ENCODE results near the gene ACTR3.
A peak's percentile ranks its signal among the peaks of the same experiment; 100 is the strongest.

Gene ACTR3

DNA sequence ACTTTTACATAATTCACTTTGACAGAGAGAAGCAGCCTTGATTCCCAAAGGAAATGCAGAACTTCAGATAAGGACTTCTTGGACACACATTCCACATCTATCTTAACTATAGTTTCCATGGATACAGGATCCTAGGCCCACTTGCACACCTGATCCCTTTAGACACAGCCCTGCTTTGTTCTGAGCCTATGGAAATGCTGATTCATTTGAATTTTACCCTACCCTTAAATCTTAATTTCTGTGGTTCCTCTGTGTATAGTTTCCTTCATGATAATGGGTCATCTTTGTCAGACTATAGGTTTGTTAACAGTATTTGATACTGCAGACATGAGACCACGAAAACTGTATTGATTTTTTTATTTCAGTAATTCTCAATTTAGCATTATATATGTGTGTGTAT lies 77.4 kb downstream of the ACTR3 start:
- no peak for DNase-seq

DNA sequence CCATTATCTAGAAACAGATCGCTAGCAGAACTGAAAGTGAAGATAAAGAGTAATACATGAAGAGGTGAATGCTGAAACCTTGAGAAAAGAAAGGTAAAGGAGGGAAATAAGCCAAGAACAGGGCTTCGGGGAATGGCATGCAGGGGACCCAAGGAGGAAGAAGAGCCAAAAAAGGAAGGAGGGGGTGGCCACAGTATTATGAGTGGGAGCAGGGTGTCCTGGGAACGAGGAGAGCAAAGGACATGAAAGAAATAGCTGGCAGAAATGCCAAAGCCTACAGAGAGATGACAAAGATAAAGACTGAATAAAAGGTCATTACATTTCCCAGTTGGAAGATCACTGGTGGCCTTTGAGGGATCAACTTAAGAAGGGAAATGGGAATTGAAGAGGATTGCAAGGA lies 82.9 kb downstream of the ACTR3 start:
- no peak for DNase-seq

DNA sequence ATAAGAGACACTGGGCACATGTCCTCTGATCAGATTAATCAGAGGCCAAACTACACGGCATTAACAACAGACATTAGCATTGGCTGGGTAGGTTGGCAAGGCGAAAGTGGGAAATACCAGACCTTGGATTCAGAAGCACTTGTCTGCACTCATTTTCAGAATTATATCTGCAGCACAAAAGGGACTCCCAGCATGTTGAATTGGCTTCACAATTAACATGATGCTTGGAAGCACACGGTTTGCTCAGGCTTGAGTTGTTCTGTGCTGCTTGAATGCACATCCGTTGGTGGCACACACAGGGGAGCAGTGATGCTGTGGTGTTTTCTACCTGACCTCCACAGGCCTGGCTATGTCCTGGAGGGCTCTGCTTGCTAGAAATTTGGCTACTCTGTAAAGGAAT lies 83.9 kb downstream of the ACTR3 start:
- DNase-seq = no peak

DNA sequence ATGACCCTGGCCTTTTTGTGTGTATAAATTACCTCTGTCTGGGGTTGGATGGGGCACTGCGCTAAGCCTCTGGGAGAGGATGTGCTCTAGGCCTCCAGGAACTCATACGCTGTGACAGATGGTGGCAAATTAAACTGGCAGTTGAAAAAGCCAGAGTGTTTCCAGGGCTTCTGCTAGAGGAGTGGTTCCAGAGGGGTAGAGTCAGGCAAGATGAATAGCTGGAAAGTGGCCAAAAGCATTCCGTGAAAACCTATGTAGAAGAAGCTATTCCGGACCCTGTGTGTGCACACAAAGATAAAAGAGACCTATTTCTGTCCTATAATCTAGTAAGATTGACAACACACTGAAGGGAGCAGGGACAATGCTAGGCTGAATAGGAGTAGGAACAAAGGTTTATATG lies 84.8 kb downstream of the ACTR3 start:
- DNase-seq = no peak

DNA sequence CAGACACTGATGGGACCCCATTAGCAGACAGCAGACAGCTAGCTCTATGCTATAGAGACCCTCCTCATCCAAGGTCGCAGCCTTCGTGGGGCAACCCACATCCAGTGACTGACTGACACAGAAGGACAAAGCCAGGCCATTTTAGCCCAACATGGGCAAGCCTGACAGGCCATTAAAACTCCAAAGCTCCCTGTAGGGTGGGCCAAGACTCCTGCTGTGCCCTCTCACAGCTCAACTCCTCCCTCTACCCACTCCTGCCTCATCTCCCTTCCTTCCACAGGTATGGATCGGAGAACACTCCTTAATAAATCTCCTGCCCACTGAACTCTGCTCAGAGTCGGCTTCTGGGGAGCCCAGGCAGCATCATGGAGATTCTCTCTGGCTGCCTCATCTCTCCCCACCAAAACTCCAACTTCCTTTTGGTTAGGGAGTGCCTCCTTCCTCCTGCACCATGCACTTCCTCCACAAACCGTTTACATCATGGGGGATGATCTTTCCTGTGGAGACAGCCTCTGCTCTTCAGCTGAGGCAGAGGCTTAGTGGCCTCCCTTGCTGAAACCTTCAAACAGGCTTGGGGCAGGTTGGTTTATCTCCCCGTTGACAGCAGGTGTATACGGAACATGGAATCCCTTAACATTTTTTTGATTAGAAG lies 86.5 kb downstream of the ACTR3 start:
- no peak for DNase-seq

DNA sequence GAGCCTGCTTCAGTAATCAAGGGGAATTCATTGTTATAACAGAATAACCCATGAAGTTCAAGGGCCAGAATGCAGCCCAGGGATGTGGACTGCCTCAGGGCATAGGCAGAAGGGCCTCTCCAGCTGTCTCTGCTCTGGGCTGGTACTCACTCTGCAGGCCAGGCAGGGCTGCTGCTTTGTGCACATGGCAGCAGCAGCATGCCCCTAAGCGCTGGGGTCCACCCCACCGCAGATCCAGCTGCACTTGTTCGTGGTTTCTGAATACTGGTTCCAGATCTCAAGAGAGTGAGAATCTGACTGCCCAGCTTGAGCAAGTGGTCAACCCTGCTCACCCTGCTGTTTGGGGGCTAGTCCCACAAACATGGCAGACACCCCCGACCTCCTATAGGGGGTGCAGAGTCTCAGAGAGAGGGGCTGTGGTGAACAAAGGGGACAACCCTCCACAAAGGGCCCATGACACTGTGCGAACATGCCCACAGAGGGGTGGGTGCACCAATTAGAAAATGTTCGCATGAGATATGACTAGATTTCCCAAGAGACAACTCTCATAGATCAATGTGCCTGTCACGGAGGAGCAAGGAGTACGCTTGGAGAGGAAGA lies 87.3 kb downstream of the ACTR3 start:
- no peak for DNase-seq

DNA sequence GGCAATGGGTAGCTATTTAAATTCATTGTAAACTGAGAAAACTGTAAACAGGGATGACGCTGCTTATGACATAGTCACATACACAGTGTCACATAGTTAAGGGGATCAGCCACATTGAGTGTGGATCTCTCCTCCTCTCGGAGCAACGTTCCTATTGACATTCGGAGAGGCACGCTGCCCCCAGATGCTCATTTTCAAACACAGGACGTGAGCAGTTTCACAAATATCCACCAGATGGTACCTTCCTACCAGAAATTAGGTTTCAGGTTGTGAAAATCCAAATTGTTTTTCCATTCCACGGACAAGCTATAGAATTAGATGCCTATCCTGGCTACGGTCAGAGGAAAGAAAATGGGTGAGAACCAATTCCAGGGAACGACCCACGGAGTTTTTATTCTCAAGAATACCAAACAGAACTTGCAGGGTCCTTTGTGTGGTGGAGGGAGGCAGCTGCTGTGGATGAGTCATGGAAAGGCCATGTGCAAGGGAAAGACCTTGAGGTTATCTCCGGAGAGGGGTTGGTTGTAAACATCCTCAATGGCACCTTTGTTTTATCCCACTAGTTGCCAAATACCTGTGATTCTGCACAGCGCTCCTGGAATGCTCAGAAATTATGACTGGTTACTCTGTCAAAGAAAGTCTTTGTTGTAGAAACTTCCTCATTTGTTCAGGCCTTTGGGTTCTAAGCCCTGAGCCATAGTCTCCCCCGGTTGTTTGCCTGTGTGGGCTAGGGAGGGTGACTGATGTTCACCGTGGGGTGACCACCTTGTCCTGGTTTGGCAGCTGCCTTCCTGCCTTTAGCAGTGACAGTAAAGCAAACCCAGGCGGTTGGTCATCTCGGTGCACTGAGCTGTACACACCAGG lies 88.0 kb downstream of the ACTR3 start:
- no peak for DNase-seq

DNA sequence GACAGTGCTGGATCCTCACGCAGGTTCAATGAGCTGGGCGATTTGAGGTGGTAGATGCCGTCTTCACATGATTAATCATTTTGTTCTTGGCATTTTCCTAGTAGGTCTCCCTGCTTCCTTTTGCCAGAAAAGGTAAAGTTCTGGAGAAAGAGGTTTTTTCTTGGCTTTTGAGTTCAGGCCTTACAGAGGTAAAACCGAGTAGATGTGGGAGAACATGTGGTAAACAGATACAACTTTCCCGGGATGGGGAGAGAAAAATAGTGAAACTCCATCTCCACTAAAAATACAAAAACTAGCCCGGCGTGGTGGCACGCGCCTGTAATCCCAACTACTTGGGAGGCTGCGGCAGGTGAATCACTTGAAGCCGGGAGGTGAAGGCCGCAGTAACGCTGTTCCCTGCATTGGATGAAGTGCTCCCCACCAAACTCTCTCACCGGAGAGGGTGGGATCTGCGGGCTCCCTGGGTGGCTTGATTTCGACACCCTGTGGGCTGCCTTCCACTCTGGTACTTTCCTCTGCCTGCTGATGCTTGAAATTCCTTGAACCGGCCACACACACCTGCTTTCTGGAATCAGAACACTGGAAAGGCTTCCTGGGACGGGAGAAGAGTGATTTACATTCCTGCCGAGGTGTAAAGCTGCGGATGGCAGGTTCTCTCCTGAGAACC lies 88.8 kb downstream of the ACTR3 start:
- no peak for DNase-seq

DNA sequence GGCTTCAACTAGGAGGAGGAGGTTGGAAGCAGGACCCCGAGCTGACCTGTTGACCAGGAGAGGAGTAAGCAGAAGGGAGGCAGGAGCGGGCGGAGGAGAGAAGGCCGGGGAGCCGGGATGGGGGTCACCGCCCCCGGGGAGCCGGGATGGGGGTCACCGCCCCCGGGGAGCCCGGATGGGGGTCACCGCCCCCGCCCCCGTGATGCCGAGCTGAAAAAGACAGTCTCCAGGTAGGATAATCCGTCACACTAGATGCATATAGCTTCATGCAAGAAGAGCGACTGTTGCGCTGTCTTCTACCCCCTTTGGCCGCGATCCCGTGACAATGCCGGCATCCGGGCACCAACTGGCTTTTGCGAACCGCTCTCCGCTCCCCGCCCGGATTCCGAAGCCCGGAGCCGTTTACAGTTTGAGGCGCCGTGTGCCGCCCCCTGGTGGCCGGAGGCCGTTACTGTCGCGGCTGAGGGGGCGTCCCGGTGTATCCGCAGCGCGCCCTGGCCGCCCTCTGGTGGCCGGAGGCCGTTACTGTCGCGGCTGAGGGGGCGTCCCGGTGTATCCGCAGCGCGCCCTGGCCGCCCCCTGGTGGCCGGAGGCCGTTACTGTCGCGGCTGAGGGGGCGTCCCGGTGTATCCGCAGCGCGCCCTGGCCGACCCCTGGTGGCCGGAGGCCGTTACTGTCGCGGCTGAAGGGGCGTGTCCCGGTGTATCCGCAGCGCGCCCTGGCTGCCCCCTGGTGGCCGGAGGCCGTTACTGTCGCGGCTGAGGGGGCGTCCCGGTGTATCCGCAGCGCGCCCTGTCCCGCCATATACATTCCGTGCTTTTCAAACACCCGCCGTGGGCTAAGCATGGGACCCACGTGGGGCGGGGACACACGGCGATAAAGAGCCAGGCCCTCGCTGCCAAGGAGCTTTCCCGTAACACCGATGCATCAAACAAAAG lies 89.6 kb downstream of the ACTR3 start:
- DNase-seq = peak; percentile 84

DNA sequence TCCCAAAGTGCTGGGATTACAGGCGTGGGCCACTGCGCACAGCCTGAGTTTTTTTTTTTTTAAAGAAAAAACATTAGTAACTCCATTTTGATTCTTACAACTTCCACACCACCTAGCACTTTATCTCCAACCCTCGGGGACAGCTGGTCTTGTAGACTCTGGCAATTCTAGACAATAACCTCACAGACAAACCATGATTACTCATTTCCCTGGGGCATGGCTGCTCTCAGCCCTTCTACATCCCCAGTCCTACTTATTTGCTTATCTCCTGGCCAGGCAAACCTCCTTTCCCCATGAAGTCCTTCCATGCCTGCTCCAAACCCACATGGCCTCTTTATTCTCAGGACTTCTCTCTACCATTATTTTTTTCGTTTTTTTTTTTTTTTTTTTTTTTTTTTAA lies 91.1 kb downstream of the ACTR3 start:
- DNase-seq = no peak

DNA sequence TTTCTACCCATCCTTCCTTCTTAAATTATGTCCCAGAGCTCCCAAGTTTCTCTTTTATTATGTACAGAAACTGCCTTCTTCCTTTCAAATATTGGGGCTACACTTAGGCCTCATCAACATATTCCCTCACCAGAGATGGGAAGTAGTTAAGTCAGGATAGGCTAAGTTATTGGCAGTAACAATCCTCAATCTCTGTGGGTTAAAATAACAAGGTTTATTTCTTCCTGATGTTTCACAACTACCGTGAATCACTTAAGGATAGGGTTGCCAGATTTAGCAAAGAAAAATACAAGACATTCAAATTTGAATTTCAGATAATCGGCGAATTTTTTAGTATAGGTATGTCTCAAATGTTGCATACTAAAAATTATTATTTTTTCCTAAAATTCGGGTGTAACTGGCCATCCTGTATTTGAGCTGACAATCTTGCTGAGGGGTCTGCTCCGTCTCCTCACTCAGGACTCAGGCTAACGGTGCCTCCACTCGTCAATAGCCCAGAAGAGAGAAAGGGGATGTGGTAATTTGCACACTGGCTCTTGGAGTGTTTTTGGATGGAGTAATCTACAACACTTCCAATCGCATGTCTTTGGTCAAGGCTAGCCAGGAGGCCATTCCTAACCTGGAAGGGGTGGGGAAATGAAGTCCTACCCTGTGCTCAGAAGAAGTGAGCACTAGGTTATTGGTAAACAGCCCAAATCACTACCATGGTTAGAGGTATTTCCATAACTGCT lies 91.7 kb downstream of the ACTR3 start:
- DNase-seq = no peak

DNA sequence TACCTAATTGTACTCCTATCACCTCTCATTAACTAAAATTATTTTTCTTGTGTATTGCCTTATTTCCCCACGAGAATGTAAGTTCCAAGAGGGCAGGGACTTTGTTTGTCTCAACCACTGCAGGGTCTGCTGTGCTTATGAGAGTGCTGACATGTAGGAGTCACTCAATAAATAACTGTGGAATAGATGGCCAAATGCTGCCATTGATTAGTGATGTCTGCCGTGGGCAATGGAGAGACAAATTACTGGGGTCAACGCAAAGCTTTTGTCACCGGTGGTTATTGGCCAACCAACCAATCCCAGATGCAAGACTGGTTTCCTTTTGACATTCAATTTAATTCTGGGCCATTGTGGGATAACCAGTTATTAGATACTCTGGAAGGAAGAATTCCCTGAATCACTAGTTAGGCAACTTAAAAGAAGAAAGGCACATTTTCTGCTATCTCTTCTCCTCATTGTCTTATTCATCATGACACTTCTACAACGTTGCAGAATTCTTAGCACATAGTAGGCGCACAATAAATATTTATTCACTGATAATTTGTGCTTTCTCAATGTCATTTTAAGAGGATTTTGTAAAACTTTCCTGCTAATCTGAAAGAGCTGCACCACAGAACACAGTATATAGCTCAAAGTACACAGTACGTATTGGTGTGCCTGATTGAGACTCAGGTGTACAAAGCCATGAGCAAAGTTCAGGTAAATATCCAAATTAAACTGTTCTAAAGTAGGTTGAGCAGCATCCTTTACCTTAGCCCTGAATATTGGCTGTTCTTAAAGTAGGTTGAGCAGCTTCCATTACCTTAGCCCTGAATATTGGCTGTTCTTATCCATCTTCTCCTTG lies 95.9 kb downstream of the ACTR3 start:
- DNase-seq = no peak

DNA sequence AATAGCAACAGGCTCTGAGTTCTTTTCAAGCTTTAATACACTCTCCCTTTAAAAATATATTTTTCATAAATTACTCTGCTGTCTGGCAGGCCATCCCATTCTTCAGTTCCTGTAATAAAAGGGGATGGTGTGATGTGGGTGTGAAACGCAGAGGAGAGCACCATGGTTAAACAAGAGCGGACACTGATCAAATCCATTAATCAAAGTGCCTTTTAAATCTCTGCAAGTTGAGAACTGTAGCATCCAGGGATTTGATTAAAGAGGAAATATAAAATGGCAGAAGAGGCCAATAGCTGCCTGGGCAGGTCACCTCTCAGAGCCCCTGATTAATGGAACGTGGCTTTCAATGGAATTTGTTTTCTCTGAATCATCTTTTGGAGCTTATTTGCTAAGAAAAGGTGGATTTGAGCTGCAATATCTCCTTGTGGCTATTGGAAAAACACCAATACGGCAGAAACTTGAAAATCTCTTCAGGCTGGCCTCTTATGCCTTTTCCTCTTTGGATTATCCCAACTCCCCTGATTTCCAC lies 96.9 kb downstream of the ACTR3 start:
- no peak for DNase-seq

DNA sequence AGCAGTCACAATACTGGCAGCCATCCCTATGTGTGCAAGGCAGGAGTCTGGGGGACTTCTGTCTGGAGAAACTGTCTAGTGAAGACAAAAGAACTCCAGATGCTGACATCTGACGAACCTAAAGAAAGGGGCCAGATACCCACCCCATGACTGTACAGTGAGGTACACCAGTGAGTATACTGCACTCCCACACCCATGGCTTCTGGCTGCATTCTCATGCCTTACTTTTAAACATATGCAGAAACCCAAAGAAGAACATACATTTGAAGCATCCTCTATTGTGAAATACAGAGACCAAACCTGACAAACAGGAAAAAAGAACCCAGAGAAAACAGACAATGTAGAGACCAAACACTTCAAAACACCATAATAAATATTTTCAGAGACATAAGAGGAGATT lies 102.2 kb downstream of the ACTR3 start:
- no peak for DNase-seq

DNA sequence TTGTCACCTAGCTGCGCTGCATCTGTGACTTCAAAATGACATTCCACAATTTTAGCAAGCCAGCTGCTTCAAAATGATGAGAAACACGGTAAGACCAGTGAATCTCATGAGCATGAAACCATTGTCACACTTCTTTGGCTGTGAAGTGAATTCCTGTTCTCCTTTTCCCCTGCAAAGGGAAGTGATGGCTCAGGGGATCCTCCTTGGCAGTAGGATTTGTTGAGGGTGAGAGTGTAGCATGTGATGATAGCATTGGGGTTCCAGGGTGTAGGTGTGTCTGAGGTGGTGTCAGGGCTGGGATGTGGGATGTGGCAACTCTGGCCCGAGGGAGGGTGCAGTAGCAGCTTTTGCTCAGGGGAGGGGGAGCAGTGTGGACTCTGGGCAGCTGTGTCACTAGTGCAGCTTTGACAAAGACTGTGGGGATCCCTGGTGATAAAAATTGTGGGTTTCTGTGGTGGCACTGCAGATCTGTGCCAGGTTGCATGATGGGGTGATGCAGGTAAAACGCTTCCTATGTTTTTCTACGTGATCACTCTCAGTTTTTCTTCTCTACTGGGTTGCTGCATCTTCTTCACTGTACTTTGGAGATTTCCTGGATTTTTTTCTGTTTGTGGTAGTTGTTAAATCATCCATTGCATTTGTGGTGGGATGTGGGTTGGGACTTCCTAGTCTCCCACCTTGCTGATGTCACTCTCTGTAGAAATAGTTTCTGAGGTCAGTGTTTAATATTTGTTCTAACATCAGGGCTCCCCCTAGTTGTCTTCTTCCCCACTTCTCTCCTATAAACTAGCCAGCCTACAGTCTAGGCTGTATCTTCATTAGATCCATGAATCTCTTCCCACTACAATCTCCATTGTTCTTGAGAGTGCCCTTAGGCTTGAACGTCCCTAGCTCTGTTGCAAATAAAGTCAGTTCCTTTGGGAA lies 107.0 kb downstream of the ACTR3 start:
- DNase-seq = no peak

DNA sequence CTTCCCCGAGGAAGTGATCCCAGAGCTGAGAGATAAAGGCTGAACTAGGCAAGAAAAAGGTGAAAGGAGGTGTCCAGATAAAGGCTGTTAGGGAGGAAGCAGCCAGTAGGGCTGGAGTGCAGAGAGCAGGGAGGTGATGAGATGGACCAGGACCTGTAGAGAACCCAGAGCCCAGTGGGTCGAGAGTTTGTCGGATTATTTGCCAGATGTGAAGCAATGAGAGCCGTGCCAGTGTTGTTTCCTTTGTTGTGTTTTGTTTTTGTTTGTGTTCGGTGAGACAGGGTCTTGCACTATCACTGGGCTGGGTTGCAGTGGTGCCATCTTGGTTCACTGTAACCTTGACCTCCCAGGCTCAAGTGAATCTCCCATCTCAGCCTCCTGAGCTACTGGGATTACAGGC lies 111.3 kb downstream of the ACTR3 start:
- no peak for DNase-seq

DNA sequence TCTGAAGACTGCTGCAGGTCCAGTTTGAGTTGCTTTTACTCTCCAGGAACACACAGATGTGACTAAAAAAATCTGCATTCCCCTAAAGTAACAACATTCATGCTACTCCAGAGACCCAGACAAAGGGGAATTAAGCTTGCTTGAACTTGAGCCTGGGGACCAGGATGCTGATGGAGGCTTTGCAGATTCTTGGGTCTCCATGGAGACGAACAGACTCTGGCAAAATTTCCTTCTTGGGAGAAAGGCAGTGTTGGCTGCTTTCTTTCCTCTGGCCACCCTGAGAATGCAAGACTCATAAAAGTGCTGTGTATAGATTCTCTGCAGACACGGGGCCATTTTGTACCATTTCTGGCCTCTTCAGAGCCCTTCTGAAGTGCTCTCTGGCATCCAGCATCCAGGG lies 112.0 kb downstream of the ACTR3 start:
- DNase-seq = no peak

DNA sequence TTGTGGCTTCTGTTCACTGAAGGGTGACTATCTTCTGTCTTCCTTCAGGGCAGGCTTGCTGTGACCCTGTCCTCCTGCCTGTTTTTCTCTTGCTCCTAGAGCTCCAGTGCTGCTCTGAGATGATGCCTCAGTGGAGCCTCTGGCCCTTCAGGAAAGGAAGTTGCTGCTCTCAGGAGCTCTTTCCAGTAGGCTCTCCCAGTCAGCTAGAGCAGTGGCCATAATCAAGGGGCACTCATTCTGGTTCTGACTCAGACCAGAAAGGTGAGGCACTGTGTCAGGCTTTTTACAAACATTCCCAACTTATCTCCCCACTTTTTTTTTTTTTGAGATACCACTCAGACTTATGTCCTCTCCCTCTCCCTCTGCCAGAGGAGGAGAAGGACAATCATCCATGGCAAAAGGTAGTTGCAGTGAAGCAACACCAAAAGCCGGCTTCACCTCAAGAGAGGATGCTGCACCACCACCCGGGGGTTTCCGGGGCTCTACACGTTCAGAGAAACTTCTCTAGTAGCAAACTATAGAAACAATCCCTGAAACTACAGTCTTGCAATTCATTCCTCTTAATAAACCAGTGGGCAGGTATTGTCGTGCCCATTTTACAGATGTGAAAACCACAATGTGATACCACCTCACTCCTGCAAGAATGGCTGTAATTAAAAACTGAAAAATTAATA lies 115.4 kb downstream of the ACTR3 start:
- DNase-seq = no peak

DNA sequence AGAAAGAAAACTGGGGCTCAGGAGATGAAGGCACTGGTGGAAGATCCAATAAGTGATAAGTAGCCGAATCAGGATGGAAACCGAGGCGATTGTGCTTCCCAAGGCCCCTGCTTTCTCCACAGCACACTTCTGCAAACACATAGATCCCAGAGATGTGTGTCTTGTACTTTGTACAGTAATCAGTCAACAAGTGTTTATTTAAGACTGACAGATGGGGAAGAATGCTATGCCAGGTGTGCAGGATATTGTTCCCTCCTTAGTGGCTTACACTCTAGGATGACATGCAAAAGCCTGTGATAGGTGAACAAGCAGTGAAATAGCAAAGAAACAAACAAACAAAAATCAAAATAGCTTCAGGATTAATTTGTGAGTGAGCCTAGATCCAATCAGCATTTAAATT lies 116.6 kb downstream of the ACTR3 start:
- DNase-seq = no peak

All from stimulated activated CD4-positive, alpha-beta T cell treated with anti-CD3 and anti-CD28 coated beads, Interleukin-1b, Interleukin-23, amount 100 ng/mL, for 48 hours (primary cell).